ENCODE results near the gene HPCAL1. TPM values are rescaled to one million over a fixed set of nuclear protein-coding genes. Genes with fewer than 3 reads are reported as not detected.

Gene HPCAL1
- total RNA-seq, 1 experiment from 2014 or later = 35.1 TPM

GRCh38 chr2:10417551-10418335, 115.0 kb downstream of the HPCAL1 start:
- peaks cover 18% of the 10 kb centered on the region for H3K4me1 Mint-ChIP-seq (ENCODE audit: low read depth, unreplicated experiment)
- no peak overlapping the region for H3K4me3 Mint-ChIP-seq (ENCODE audit: low read depth, unreplicated experiment)
- DNase-seq = no peak
- no peaks in the 10 kb centered on the region for H3K36me3 Mint-ChIP-seq (ENCODE audit: insufficient read depth, unreplicated experiment)
- no peaks in the 10 kb centered on the region for H3K27me3 Mint-ChIP-seq (ENCODE audit: unreplicated experiment)
- no peak overlapping the region for H3K27ac Mint-ChIP-seq (ENCODE audit: unreplicated experiment)
- BruUV-seq (replicated peaks) = no TSS peak
- CTCF ChIA-PET = no interaction called here
- TF ChIP-seq, protein P1, sequence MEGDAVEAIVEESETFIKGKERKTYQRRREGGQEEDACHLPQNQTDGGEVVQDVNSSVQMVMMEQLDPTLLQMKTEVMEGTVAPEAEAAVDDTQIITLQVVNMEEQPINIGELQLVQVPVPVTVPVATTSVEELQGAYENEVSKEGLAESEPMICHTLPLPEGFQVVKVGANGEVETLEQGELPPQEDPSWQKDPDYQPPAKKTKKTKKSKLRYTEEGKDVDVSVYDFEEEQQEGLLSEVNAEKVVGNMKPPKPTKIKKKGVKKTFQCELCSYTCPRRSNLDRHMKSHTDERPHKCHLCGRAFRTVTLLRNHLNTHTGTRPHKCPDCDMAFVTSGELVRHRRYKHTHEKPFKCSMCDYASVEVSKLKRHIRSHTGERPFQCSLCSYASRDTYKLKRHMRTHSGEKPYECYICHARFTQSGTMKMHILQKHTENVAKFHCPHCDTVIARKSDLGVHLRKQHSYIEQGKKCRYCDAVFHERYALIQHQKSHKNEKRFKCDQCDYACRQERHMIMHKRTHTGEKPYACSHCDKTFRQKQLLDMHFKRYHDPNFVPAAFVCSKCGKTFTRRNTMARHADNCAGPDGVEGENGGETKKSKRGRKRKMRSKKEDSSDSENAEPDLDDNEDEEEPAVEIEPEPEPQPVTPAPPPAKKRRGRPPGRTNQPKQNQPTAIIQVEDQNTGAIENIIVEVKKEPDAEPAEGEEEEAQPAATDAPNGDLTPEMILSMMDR (IDR thresholded peaks at IDR 0.05; ENCODE audit: unreplicated experiment) = no peak
- intact Hi-C loops (cut with micrococcal nuclease; ENCODE audit: unreplicated experiment) = no loop called here
- H3K9me3 Mint-ChIP-seq (ENCODE audit: low read depth, unreplicated experiment) = no peaks in the 10 kb centered on the region

- peaks cover 6% of the 10 kb centered on the region for H3K36me3 Mint-ChIP-seq (ENCODE audit: insufficient read depth, unreplicated experiment)
- CTCF ChIA-PET = interaction anchor here (1.2 kb wide), 1 partner anchor 11 kb away, joined by 3 read pairs; no protein-coding TSS in a partner anchor
- H3K27ac Mint-ChIP-seq (ENCODE audit: unreplicated experiment) = no peak overlapping the region
- no peaks in the 10 kb centered on the region for H3K27me3 Mint-ChIP-seq (ENCODE audit: unreplicated experiment)
- no peak overlapping the region for H3K4me3 Mint-ChIP-seq (ENCODE audit: low read depth, unreplicated experiment)
- H3K9me3 Mint-ChIP-seq (ENCODE audit: low read depth, unreplicated experiment) = no peaks in the 10 kb centered on the region
- intact Hi-C loops (cut with micrococcal nuclease; ENCODE audit: unreplicated experiment) = no loop called here
- no TSS peak for BruUV-seq (replicated peaks)
- no peak for DNase-seq
- H3K4me1 Mint-ChIP-seq (ENCODE audit: low read depth, unreplicated experiment) = peaks cover 2% of the 10 kb centered on the region
- TF ChIP-seq, protein P1 (IDR thresholded peaks at IDR 0.05; ENCODE audit: unreplicated experiment) = no peak
These were observed 117.0 kb downstream of the HPCAL1 start for GRCh38 chr2:10419553-10420257.

- no peak overlapping the region for H3K27ac Mint-ChIP-seq (ENCODE audit: unreplicated experiment)
- intact Hi-C loops (cut with micrococcal nuclease; ENCODE audit: unreplicated experiment) = no loop called here
- H3K36me3 Mint-ChIP-seq (ENCODE audit: insufficient read depth, unreplicated experiment) = peaks cover 13% of the 10 kb centered on the region
- TF ChIP-seq, protein P1 (IDR thresholded peaks at IDR 0.05; ENCODE audit: unreplicated experiment) = no peak
- BruUV-seq (replicated peaks) = no TSS peak
- H3K4me3 Mint-ChIP-seq (ENCODE audit: low read depth, unreplicated experiment) = no peak overlapping the region
- CTCF ChIA-PET = no interaction called here
- H3K4me1 Mint-ChIP-seq (ENCODE audit: low read depth, unreplicated experiment) = no peaks in the 10 kb centered on the region
- no peak for DNase-seq
- H3K9me3 Mint-ChIP-seq (ENCODE audit: low read depth, unreplicated experiment) = no peaks in the 10 kb centered on the region
- no peaks in the 10 kb centered on the region for H3K27me3 Mint-ChIP-seq (ENCODE audit: unreplicated experiment)
These were observed 119.5 kb downstream of the HPCAL1 start for GRCh38 chr2:10422251-10422650.

DNA sequence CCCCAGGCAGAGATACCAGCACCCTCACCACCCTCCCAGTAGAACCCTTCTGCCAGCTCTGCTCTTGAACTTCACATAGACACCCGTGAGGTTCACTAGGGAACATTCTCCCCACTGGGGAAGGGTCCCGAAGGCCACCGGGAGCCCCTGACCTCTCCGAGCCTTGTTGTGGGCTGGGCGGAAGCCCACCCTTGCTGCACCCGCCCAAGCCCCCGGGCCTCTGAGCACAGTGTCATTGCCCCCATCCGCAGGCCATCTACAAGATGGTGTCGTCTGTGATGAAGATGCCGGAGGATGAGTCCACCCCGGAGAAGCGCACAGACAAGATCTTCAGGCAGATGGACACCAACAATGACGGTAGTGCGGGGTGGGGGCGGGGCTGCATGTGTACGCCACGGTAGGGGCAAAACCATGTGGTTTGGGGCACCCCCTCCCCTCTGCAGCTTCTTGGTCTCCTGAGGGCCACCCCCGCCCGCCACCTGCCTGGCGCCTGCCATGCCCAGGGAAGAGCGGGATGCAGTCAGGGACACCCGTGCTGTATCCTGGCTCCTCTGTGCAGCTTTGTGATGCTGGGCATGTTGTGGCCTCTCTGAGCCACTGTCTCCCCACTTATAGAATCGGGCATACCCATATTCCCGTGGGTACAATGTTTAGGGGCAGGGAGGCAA, 120.2 kb downstream of the HPCAL1 start:
- H3K9me3 Mint-ChIP-seq (ENCODE audit: low read depth, unreplicated experiment) = no peaks in the 10 kb centered on the region
- intact Hi-C loops (cut with micrococcal nuclease; ENCODE audit: unreplicated experiment) = no loop called here
- no peaks in the 10 kb centered on the region for H3K27me3 Mint-ChIP-seq (ENCODE audit: unreplicated experiment)
- CTCF ChIA-PET = no interaction called here
- H3K27ac Mint-ChIP-seq (ENCODE audit: unreplicated experiment) = no peak overlapping the region
- no TSS peak for BruUV-seq (replicated peaks)
- DNase-seq = no peak
- TF ChIP-seq, protein P1 (IDR thresholded peaks at IDR 0.05; ENCODE audit: unreplicated experiment) = no peak
- H3K4me3 Mint-ChIP-seq (ENCODE audit: low read depth, unreplicated experiment) = no peak overlapping the region
- H3K36me3 Mint-ChIP-seq (ENCODE audit: insufficient read depth, unreplicated experiment) = peaks cover 13% of the 10 kb centered on the region
- H3K4me1 Mint-ChIP-seq (ENCODE audit: low read depth, unreplicated experiment) = no peaks in the 10 kb centered on the region
